ENCODE data around the gene MCM5.

DNA sequence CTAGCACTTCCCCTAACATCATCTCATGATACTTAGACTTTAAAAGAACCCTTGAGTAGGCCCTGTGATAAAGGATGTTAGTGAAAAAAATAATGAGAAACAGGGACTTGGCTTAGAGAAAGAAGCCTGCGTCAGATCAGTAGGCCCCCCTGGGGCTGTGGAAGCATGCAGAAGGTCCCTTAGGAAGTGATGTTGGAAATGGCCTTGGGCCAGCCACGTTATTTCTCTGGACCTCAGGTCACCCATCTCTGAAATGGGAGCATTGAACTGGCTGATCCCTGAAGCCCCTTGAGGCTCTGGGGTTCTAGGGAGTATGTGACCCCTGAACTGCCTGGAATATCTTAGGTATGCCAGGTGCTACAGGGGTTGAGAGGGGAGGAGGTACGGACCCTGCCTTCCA lies 40.2 kb downstream of the MCM5 start:
- no peak for TF ChIP-seq EZH2phosphoT487 (IDR thresholded peaks at IDR 0.05; ENCODE audit: insufficient read depth, low read depth)
- TF ChIP-seq EZH2 (IDR thresholded peaks at IDR 0.05; ENCODE audit: insufficient read depth, poor library complexity, severe bottlenecking): no peak
